ENCODE data around the gene ZNF438. TPM values are rescaled to one million over a fixed set of nuclear protein-coding genes. Genes with fewer than 3 reads are reported as not detected.

ZNF438 gene
- total and polyA plus RNA-seq, 2 of the 4 experiments (the other 2 are of a cell fraction) = 1.8 to 2.9 TPM

DNA sequence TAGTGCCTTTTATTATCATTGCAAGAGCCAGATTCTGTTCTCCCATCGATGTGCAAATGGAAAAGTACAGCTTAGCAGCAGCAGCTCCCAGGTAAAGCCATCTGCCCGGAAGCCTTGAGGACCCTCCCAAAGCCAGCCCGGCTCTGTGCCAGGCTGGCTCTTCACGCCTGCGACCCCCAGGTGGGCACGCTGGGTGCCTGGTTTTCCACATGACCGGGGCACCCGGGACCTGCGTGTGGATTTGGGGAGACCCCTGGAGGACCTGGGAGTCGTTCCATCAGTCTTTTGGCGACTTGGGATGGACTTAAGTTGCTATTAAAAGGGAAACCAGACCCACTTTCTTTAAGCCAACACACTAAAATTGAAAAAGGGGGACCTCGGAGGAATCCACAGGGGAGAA is 196.5 kb downstream of the ZNF438 start:
- dilution Hi-C loops (cut with HindIII; ENCODE audit: low sequenced_read_pairs, unreplicated experiment) = no loop called here
- no peak overlapping the region for H4K91ac ChIP-seq (ENCODE audit: insufficient read depth, low read depth, low read length)
- no peak overlapping the region for H4K8ac ChIP-seq (ENCODE audit: low read depth in 2 of 2, low read length in 2 of 2)
- no peak overlapping the region for H3K18ac ChIP-seq (ENCODE audit: low read depth, low read length)
- intact Hi-C loops (cut with micrococcal nuclease) = no loop called here
- no peak overlapping the region for H3K56ac ChIP-seq (ENCODE audit: extremely low read depth, insufficient read depth, low read length)
- no peaks in the 10 kb centered on the region for H3K27me3 ChIP-seq (ENCODE audit: control insufficient read depth, insufficient read depth, low read length)
- in situ Hi-C loops (cut with MboI; ENCODE audit: low sequenced_read_pairs) = no loop called here
- H3K14ac ChIP-seq (replicated peaks; ENCODE audit: low read depth, low read length) = no peak overlapping the region
- CTCF ChIA-PET = no interaction called here
- H3K23ac ChIP-seq (ENCODE audit: low read depth, low read length) = no peak overlapping the region
- H3K4me2 ChIP-seq (ENCODE audit: low read depth, low read length) = no peak overlapping the region
- POLR2A ChIA-PET (ENCODE audit: unreplicated experiment) = no interaction called here
- no peak overlapping the region; the same call in 1 of the 2 replicates for H2AK5ac ChIP-seq (ENCODE audit: low read depth, low read length)
- no peak for DNase-seq
- H4K5ac ChIP-seq (ENCODE audit: low read depth, low read length) = no peak overlapping the region
- TF ChIP-seq RAD21 (IDR thresholded peaks at IDR 0.05; ENCODE audit: low read length) (no peak), MAFK (IDR thresholded peaks at IDR 0.05; ENCODE audit: low read depth, low read length) (no peak), MXI1 (IDR thresholded peaks at IDR 0.05; ENCODE audit: borderline replicate concordance, low read depth, low read length) (no peak), CHD1 (IDR thresholded peaks at IDR 0.05; ENCODE audit: low read depth, low read length) (no peak), BHLHE40 (IDR thresholded peaks at IDR 0.05; ENCODE audit: low read depth, low read length) (no peak), RFX5 (IDR thresholded peaks at IDR 0.05; ENCODE audit: low read depth, low read length) (no peak), CEBPB (IDR thresholded peaks at IDR 0.05; ENCODE audit: low read depth, low read length) (no peak), RCOR1 (IDR thresholded peaks at IDR 0.05; ENCODE audit: insufficient replicate concordance, low read length) (no peak), POLR2A (IDR thresholded peaks at IDR 0.05; ENCODE audit: low read depth, low read length) (no peak), NFE2L2 (IDR thresholded peaks at IDR 0.05; ENCODE audit: low read depth, low read length) (no peak), FOS (IDR thresholded peaks at IDR 0.05; ENCODE audit: low read depth, low read length) (no peak), SMC3 (IDR thresholded peaks at IDR 0.05; ENCODE audit: low read depth, low read length) (no peak), MAZ (IDR thresholded peaks at IDR 0.05; ENCODE audit: borderline replicate concordance, low read depth, low read length) (no peak)
- TF ChIP-seq, protein P1, sequence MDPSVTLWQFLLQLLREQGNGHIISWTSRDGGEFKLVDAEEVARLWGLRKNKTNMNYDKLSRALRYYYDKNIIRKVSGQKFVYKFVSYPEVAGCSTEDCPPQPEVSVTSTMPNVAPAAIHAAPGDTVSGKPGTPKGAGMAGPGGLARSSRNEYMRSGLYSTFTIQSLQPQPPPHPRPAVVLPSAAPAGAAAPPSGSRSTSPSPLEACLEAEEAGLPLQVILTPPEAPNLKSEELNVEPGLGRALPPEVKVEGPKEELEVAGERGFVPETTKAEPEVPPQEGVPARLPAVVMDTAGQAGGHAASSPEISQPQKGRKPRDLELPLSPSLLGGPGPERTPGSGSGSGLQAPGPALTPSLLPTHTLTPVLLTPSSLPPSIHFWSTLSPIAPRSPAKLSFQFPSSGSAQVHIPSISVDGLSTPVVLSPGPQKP (IDR thresholded peaks at IDR 0.05; ENCODE audit: borderline replicate concordance, low read depth, low read length) = no peak
- TF ChIP-seq, protein P2, sequence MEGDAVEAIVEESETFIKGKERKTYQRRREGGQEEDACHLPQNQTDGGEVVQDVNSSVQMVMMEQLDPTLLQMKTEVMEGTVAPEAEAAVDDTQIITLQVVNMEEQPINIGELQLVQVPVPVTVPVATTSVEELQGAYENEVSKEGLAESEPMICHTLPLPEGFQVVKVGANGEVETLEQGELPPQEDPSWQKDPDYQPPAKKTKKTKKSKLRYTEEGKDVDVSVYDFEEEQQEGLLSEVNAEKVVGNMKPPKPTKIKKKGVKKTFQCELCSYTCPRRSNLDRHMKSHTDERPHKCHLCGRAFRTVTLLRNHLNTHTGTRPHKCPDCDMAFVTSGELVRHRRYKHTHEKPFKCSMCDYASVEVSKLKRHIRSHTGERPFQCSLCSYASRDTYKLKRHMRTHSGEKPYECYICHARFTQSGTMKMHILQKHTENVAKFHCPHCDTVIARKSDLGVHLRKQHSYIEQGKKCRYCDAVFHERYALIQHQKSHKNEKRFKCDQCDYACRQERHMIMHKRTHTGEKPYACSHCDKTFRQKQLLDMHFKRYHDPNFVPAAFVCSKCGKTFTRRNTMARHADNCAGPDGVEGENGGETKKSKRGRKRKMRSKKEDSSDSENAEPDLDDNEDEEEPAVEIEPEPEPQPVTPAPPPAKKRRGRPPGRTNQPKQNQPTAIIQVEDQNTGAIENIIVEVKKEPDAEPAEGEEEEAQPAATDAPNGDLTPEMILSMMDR (conservative IDR thresholded peaks at IDR 0.05; ENCODE audit: low read depth, low read length) = no peak
- TF ChIP-seq, protein P3, sequence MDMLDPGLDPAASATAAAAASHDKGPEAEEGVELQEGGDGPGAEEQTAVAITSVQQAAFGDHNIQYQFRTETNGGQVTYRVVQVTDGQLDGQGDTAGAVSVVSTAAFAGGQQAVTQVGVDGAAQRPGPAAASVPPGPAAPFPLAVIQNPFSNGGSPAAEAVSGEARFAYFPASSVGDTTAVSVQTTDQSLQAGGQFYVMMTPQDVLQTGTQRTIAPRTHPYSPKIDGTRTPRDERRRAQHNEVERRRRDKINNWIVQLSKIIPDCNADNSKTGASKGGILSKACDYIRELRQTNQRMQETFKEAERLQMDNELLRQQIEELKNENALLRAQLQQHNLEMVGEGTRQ (IDR thresholded peaks at IDR 0.05; ENCODE audit: low read depth, low read length) = no peak
- H2AK9ac ChIP-seq (replicated peaks; ENCODE audit: low read depth, low read length, poor library complexity) = no peak overlapping the region
- peaks cover 9% of the 10 kb centered on the region; the same call in 1 of the 2 replicates for H3K9me1 ChIP-seq (ENCODE audit: insufficient read depth, low read length)
- H3K4me1 ChIP-seq (ENCODE audit: control insufficient read depth, insufficient read depth, low read length) = peaks cover 11% of the 10 kb centered on the region; the same call in 1 of the 2 replicates
- no peaks in the 10 kb centered on the region for H3K79me1 ChIP-seq (ENCODE audit: low read depth in 1 of 2, low read length in 2 of 2)
- no peak overlapping the region for H2BK5ac ChIP-seq (ENCODE audit: low read depth, low read length, poor library complexity, severe bottlenecking)
- no peak overlapping the region for H2BK120ac ChIP-seq (ENCODE audit: low read depth, low read length)
- no peak for ATAC-seq (ENCODE audit: low read depth)
- H3K9ac ChIP-seq (ENCODE audit: low read depth, low read length) = no peak overlapping the region
- H4K20me1 ChIP-seq (ENCODE audit: insufficient read depth, low read length) = no peaks in the 10 kb centered on the region
- no peak overlapping the region for H2AFZ ChIP-seq (replicated peaks; ENCODE audit: low read length, poor library complexity)
- no peaks in the 10 kb centered on the region for H3K9me3 ChIP-seq (ENCODE audit: control insufficient read depth, insufficient read depth, low read length)
- H3K27ac ChIP-seq (ENCODE audit: insufficient read depth, low read length) = no peak overlapping the region
- H2BK15ac ChIP-seq (ENCODE audit: low read depth, low read length) = no peak overlapping the region
- H2BK20ac ChIP-seq (ENCODE audit: low read depth, low read length) = no peak overlapping the region
- no peak overlapping the region for H3K4me3 ChIP-seq (ENCODE audit: insufficient read depth, low read depth, low read length)
- WGBS, 2 experiments (ENCODE audit: extremely low coverage in 2 of 2, insufficient read length in 1 of 2) = no CpG with 5 or more reads among the region's 12 CpGs
- H3K4ac ChIP-seq (ENCODE audit: low read depth, low read length) = no peak overlapping the region
- H3K36me3 ChIP-seq (ENCODE audit: control insufficient read depth, insufficient read depth, low read length) = no peaks in the 10 kb centered on the region
- BruUV-seq (replicated peaks) = no TSS peak
